Measurements from ENCODE around the gene HADH. TPM values are rescaled to one million over a fixed set of nuclear protein-coding genes. Genes with fewer than 3 reads are reported as not detected.

HADH gene
- total RNA-seq, 1 experiment from 2014 or later = 69.5 TPM

GRCh38 chr4:108013327-108013726, 23.6 kb downstream of the HADH start:
- no TSS peak for BruUV-seq (replicated peaks)
- intact Hi-C loops (cut with micrococcal nuclease; ENCODE audit: unreplicated experiment) = no loop called here
- CTCF ChIA-PET = no interaction called here
- Histone ChIP-seq H3K36me3 (ENCODE audit: insufficient read depth, low read length, poor library complexity, severe bottlenecking) (peaks cover 21% of the 10 kb centered on the region), H3K4me1 (ENCODE audit: insufficient read depth, low read length, poor library complexity, severe bottlenecking) (no peaks in the 10 kb centered on the region), H3K27ac (ENCODE audit: low read depth, low read length, poor library complexity, severe bottlenecking) (no peak overlapping the region), H3K4me3 (ENCODE audit: low read depth, low read length, poor library complexity, severe bottlenecking) (no peak overlapping the region), H3K27me3 (replicated peaks; ENCODE audit: insufficient read depth, low read depth, low read length, poor library complexity) (no peaks in the 10 kb centered on the region), H3K9me3 (ENCODE audit: low read depth, low read length, poor library complexity, severe bottlenecking) (no peaks in the 10 kb centered on the region)
- TF ChIP-seq EZH2 (IDR thresholded peaks at IDR 0.05; ENCODE audit: borderline replicate concordance, low read depth, low read length, poor library complexity, severe bottlenecking) (no peak), CTCF (conservative IDR thresholded peaks at IDR 0.05; ENCODE audit: low read depth, low read length) (no peak)
- POLR2A ChIA-PET (ENCODE audit: low non-redundant PET) = interaction anchor here (0.6 kb wide), 1 partner anchor 30 kb away, joined by 3 read pairs; no protein-coding TSS in a partner anchor
- DNase-seq (ENCODE audit: low spot score) = no peak

GRCh38 chr4:108013955-108014354, 24.3 kb downstream of the HADH start:
- POLR2A ChIA-PET (ENCODE audit: low non-redundant PET) = interaction anchor here (0.6 kb wide), 1 partner anchor 29 kb away, joined by 3 read pairs; no protein-coding TSS in a partner anchor
- H3K9me3 ChIP-seq (ENCODE audit: low read depth, low read length, poor library complexity, severe bottlenecking) = no peaks in the 10 kb centered on the region
- BruUV-seq (replicated peaks) = no TSS peak

GRCh38 chr4:108018040-108018883, 28.6 kb downstream of the HADH start:
- no peaks in the 10 kb centered on the region for H3K9me3 ChIP-seq (ENCODE audit: low read depth, low read length, poor library complexity, severe bottlenecking)
- peaks cover 35% of the 10 kb centered on the region for H3K36me3 ChIP-seq (ENCODE audit: insufficient read depth, low read length, poor library complexity, severe bottlenecking)
- peak; percentile 80 for DNase-seq (ENCODE audit: low spot score)
- no peaks in the 10 kb centered on the region for H3K27me3 ChIP-seq (replicated peaks; ENCODE audit: insufficient read depth, low read depth, low read length, poor library complexity)
- POLR2A ChIA-PET (ENCODE audit: low non-redundant PET) = no interaction called here
- no TSS peak for BruUV-seq (replicated peaks)
- no peak overlapping the region for H3K4me3 ChIP-seq (ENCODE audit: low read depth, low read length, poor library complexity, severe bottlenecking)
- H3K27ac ChIP-seq (ENCODE audit: low read depth, low read length, poor library complexity, severe bottlenecking) = no peak overlapping the region
- CTCF ChIA-PET = interaction anchor here (0.6 to 2.4 kb wide), 7 partner anchors 23 to 1334 kb away, joined by 3 to 13 read pairs (median 4); no protein-coding TSS in a partner anchor
- TF ChIP-seq CTCF (conservative IDR thresholded peaks at IDR 0.05; ENCODE audit: low read depth, low read length) (peak; percentile 93), EZH2 (IDR thresholded peaks at IDR 0.05; ENCODE audit: borderline replicate concordance, low read depth, low read length, poor library complexity, severe bottlenecking) (no peak)
- H3K4me1 ChIP-seq (ENCODE audit: insufficient read depth, low read length, poor library complexity, severe bottlenecking) = no peaks in the 10 kb centered on the region
- intact Hi-C loops (cut with micrococcal nuclease; ENCODE audit: unreplicated experiment) = loop anchor here (2.0 to 5.0 kb wide), 2 partner anchors 474 to 555 kb away; no protein-coding TSS in a partner anchor

More at GRCh38 chr4:108013955-108014354, 24.3 kb downstream of the HADH start:
- no peak overlapping the region for H3K27ac ChIP-seq (ENCODE audit: low read depth, low read length, poor library complexity, severe bottlenecking)
- no peaks in the 10 kb centered on the region for H3K27me3 ChIP-seq (replicated peaks; ENCODE audit: insufficient read depth, low read depth, low read length, poor library complexity)
- no peak for DNase-seq (ENCODE audit: low spot score)
- CTCF ChIA-PET = interaction anchor here (0.7 kb wide), 2 partner anchors 479 to 522 kb away, joined by 3 read pairs; no protein-coding TSS in a partner anchor
- no peaks in the 10 kb centered on the region for H3K4me1 ChIP-seq (ENCODE audit: insufficient read depth, low read length, poor library complexity, severe bottlenecking)
- intact Hi-C loops (cut with micrococcal nuclease; ENCODE audit: unreplicated experiment) = no loop called here
- TF ChIP-seq CTCF (conservative IDR thresholded peaks at IDR 0.05; ENCODE audit: low read depth, low read length) (no peak), EZH2 (IDR thresholded peaks at IDR 0.05; ENCODE audit: borderline replicate concordance, low read depth, low read length, poor library complexity, severe bottlenecking) (no peak)
- H3K36me3 ChIP-seq (ENCODE audit: insufficient read depth, low read length, poor library complexity, severe bottlenecking) = peaks cover 22% of the 10 kb centered on the region
- no peak overlapping the region for H3K4me3 ChIP-seq (ENCODE audit: low read depth, low read length, poor library complexity, severe bottlenecking)
